Right ventricle myocardium superior (tissue), 1 donor: ENCODE data around the gene DNER. TPM values are rescaled to one million over a fixed set of nuclear protein-coding genes. Genes with fewer than 3 reads are reported as not detected.
A peak's percentile ranks its signal among the peaks of the same experiment; 100 is the strongest.
"Not testable (repeated sequence)": the region's sequence is repeated elsewhere in the genome, so short reads cannot be mapped to it uniquely, and the experiment has no call there.

Source experiments
- ATAC-seq: fragments of 200-7000 bp; cut with Tn5 transposase; one replicate; pipeline ENCODE4 v1.9.1; 2020; ENCODE audit warnings: mild to moderate bottlenecking; ENCODE audit not compliant: poor library complexity
- DNase-seq: peaks from one replicate; pipeline ENCODE4 v3.0.0-alpha.2; 2020
- intact Hi-C: fragments of 100-400 bp; cut with DNase I; formaldehyde crosslinking; loops from one replicate; pipeline ENCODE4 v1.11.2; 2022
- total RNA-seq: library from RNA; stranded (reverse); fragmentation: NEBNext Ultra II Directional; extraction: Animal tissue kit (Norgen Biotek cat#: 25700); gene quantifications from one replicate; pipeline ENCODE4 v1.2.1, GENCODE V29; 2021
- donor health status: DM: no; HTN: yes; CAD: no; lungs with severe emphysema.

DNER gene
- total RNA-seq, 1 donor from 2014 or later, result 2.3 TPM

- intact Hi-C loops, result no loop called here
- no peak for ATAC-seq
- no peak for DNase-seq
Observed at GRCh38 chr2:229539628-229540027, 174.7 kb downstream of the DNER start.

GRCh38 chr2:229531594-229531993, 182.8 kb downstream of the DNER start:
- DNase-seq (no peak), ATAC-seq (no peak)
- intact Hi-C loops, result no loop called here

- ATAC-seq (no peak), DNase-seq (no peak)
- intact Hi-C loops, result no loop called here
Observed at GRCh38 chr2:229530434-229530833, 183.9 kb downstream of the DNER start.

GRCh38 chr2:229528846-229529245, 185.5 kb downstream of the DNER start:
- no peak for ATAC-seq
- intact Hi-C loops, result no loop called here

GRCh38 chr2:229526951-229527350, 187.4 kb downstream of the DNER start:
- intact Hi-C loops, result no loop called here
- DNase-seq, result no peak
- no peak for ATAC-seq

More at GRCh38 chr2:229528846-229529245, 185.5 kb downstream of the DNER start:
- DNase-seq, result no peak

- no peak for ATAC-seq
Observed at GRCh38 chr2:229524799-229525198, 189.6 kb downstream of the DNER start.

GRCh38 chr2:229523663-229524062, 190.7 kb downstream of the DNER start:
- intact Hi-C loops, result no loop called here
- ATAC-seq, result no peak
- DNase-seq, result no peak

More at GRCh38 chr2:229524799-229525198, 189.6 kb downstream of the DNER start:
- intact Hi-C loops, result no loop called here
- no peak for DNase-seq

- DNase-seq (no peak), ATAC-seq (no peak)
- intact Hi-C loops, result no loop called here
Observed at GRCh38 chr2:229521576-229521975, 192.8 kb downstream of the DNER start.

- DNase-seq (peak; percentile 60), ATAC-seq (peak; percentile 39)
- intact Hi-C loops, result no loop called here
Observed at GRCh38 chr2:229520691-229521096, 193.7 kb downstream of the DNER start.

GRCh38 chr2:229519655-229520430, 194.5 kb downstream of the DNER start:
- intact Hi-C loops, result no loop called here
- no peak for ATAC-seq
- no peak for DNase-seq

- intact Hi-C loops, result no loop called here
- no peak for ATAC-seq
- no peak for DNase-seq
Observed at GRCh38 chr2:229514273-229514895, 200.0 kb downstream of the DNER start.

- ATAC-seq, result no peak
- DNase-seq, result no peak
- intact Hi-C loops, result no loop called here
Observed at GRCh38 chr2:229511524-229511923, 202.8 kb downstream of the DNER start.

GRCh38 chr2:229506699-229507098, 207.7 kb downstream of the DNER start:
- intact Hi-C loops, result not testable (repeated sequence)

GRCh38 chr2:229501051-229501794, 213.1 kb downstream of the DNER start:
- DNase-seq (no peak), ATAC-seq (no peak)
- intact Hi-C loops, result no loop called here

More at GRCh38 chr2:229506699-229507098, 207.7 kb downstream of the DNER start:
- DNase-seq, ATAC-seq: not testable (repeated sequence)

GRCh38 chr2:229492034-229492433, 222.3 kb downstream of the DNER start:
- ATAC-seq (no peak), DNase-seq (no peak)
- intact Hi-C loops, result no loop called here

GRCh38 chr2:229490167-229490566, 224.2 kb downstream of the DNER start:
- ATAC-seq (no peak), DNase-seq (no peak)
- intact Hi-C loops, result no loop called here

GRCh38 chr2:229489016-229489415, 225.3 kb downstream of the DNER start:
- DNase-seq (no peak), ATAC-seq (no peak)
- intact Hi-C loops, result no loop called here

GRCh38 chr2:229488232-229488631, 226.1 kb downstream of the DNER start:
- ATAC-seq (no peak), DNase-seq (no peak)
- intact Hi-C loops, result no loop called here

- intact Hi-C loops, result no loop called here
- ATAC-seq (no peak), DNase-seq (no peak)
Observed at GRCh38 chr2:229486673-229487072, 227.7 kb downstream of the DNER start.

GRCh38 chr2:229485857-229486256, 228.5 kb downstream of the DNER start:
- DNase-seq, result no peak
- peak; percentile 91 for ATAC-seq

More at GRCh38 chr2:229485857-229486256, 228.5 kb downstream of the DNER start:
- intact Hi-C loops, result no loop called here
